Uterus (tissue), 4 donors: ENCODE data around the gene GUCD1. TPM values are rescaled to one million over a fixed set of nuclear protein-coding genes. Genes with fewer than 3 reads are reported as not detected.

ENCODE experiments used
- DNase-seq, 2 donors: peaks; one replicate each; pipeline ENCODE4 v3.0.0-alpha.2; 2019 to 2020
- H3K27ac ChIP-seq, 2 donors: fragments of 200-600 bp; sonication (generic); 1 replicate in 1 of 2; 2 replicates in 1 of 2; pipeline ENCODE4 v1.5.1; 2016 to 2018
- H3K27me3 ChIP-seq, 2 donors: fragments of 200-600 bp; sonication (generic); one replicate each; pipeline ENCODE4 v1.5.1; 2018 to 2019; ENCODE audit warnings: control low read depth in 1 of 2
- H3K36me3 ChIP-seq, 2 donors: fragments of 200-600 bp; sonication (generic); one replicate each; pipeline ENCODE4 v1.5.1; 2019; ENCODE audit warnings: control low read depth in 1 of 2
- H3K4me1 ChIP-seq, 2 donors: fragments of 200-600 bp; sonication (generic); one replicate each; pipeline ENCODE4 v1.5.1; 2018 to 2019; ENCODE audit warnings: control low read depth in 1 of 2
- H3K4me3 ChIP-seq, 2 donors: fragments of 200-600 bp; sonication (generic); 1 replicate in 1 of 2; 2 replicates in 1 of 2; pipeline ENCODE4 v1.5.1; 2018 to 2019; ENCODE audit warnings: mild to moderate bottlenecking in 1 of 2
- H3K9me3 ChIP-seq, 2 donors: fragments of 200-600 bp; sonication (generic); one replicate each; pipeline ENCODE4 v1.5.1; 2019; ENCODE audit warnings: control low read depth in 1 of 2
- CTCF ChIP-seq, 4 experiments: fragments of 200-600 bp in 2 of 4; fragments of 450-650 bp in 2 of 4; sonication (generic) in 2 of 4; IDR thresholded peaks; one replicate each; pipeline ENCODE4 v1.5.1; 2016 to 2019; ENCODE audit warnings: antibody characterized with exemption in 4 of 4, mild to moderate bottlenecking in 2 of 4, moderate library complexity in 1 of 4
- POLR2A ChIP-seq, 2 donors: fragments of 450-650 bp; IDR thresholded peaks; one replicate each; pipeline ENCODE4 v1.6.1; 2016; ENCODE audit warnings: antibody characterized with exemption in 2 of 2, mild to moderate bottlenecking in 1 of 2, moderate library complexity in 1 of 2
- intact Hi-C: fragments of 100-400 bp; cut with DNase I; formaldehyde crosslinking; loops from one replicate; pipeline ENCODE4 v1.15.1; 2023; ENCODE audit warnings: low total_unique reads
- total RNA-seq, 4 donors: library from RNA; depleted of rRNA in 3 of 4; stranded (reverse); fragments of >200 nt in 3 of 4; gene quantifications; one replicate each; pipeline versions ENCODE4 v1.1.0 to v1.2.4, GENCODE V29; 2014 to 2023
- donor health status: DM: yes; HTN: yes; CAD: no.

The GUCD1 gene
- total RNA-seq, 4 donors from 2014 or later: 26.4 to 68.2 (median 44.9) TPM

GRCh38 chr22:24587251-24587650, 32.3 kb upstream of the GUCD1 start:
- Histone ChIP-seq H3K4me3 (no peak overlapping the region), H3K36me3 (no peaks in the 10 kb centered on the region), H3K27ac (no peak overlapping the region), H3K27me3 (no peaks in the 10 kb centered on the region), H3K9me3 (no peaks in the 10 kb centered on the region), H3K4me1 (no peaks in the 10 kb centered on the region)
- TF ChIP-seq POLR2A (IDR thresholded peaks at IDR 0.05): no peak
- TF ChIP-seq CTCF (IDR thresholded peaks at IDR 0.05): no peak
- DNase-seq: no peak
- intact Hi-C loops: no loop called here

- intact Hi-C loops: no loop called here
Measured at GRCh38 chr22:24585927-24586546, 31.1 kb upstream of the GUCD1 start.

GRCh38 chr22:24585461-24585860, 30.5 kb upstream of the GUCD1 start:
- Histone ChIP-seq H3K4me1 (no peaks in the 10 kb centered on the region), H3K9me3 (no peaks in the 10 kb centered on the region), H3K4me3 (no peak overlapping the region), H3K36me3 (no peaks in the 10 kb centered on the region), H3K27me3 (no peaks in the 10 kb centered on the region), H3K27ac (no peak overlapping the region)
- TF ChIP-seq POLR2A (IDR thresholded peaks at IDR 0.05) (no peak), CTCF (IDR thresholded peaks at IDR 0.05) (no peak)
- no peak for DNase-seq
- intact Hi-C loops: no loop called here

More at GRCh38 chr22:24585927-24586546, 31.1 kb upstream of the GUCD1 start:
- H3K9me3 ChIP-seq: no peaks in the 10 kb centered on the region
- H3K4me1 ChIP-seq: no peaks in the 10 kb centered on the region
- H3K4me3 ChIP-seq: no peak overlapping the region
- H3K27me3 ChIP-seq: no peaks in the 10 kb centered on the region
- DNase-seq: no peak
- no peaks in the 10 kb centered on the region for H3K36me3 ChIP-seq
- no peak overlapping the region for H3K27ac ChIP-seq
- no peak for TF ChIP-seq POLR2A (IDR thresholded peaks at IDR 0.05)
- TF ChIP-seq CTCF (IDR thresholded peaks at IDR 0.05): no peak

- no peak for TF ChIP-seq CTCF (IDR thresholded peaks at IDR 0.05)
- TF ChIP-seq POLR2A (IDR thresholded peaks at IDR 0.05): no peak
- H3K4me1 ChIP-seq: no peaks in the 10 kb centered on the region
- DNase-seq: no peak
- no peak overlapping the region for H3K4me3 ChIP-seq
- H3K36me3 ChIP-seq: no peaks in the 10 kb centered on the region
- intact Hi-C loops: no loop called here
- H3K27me3 ChIP-seq: no peaks in the 10 kb centered on the region
- H3K9me3 ChIP-seq: no peaks in the 10 kb centered on the region
- H3K27ac ChIP-seq: peak overlapping the region in 1 of 2 donors; percentile 75
Measured at GRCh38 chr22:24584871-24585411, 30.0 kb upstream of the GUCD1 start.

- Histone ChIP-seq H3K4me3 (no peak overlapping the region), H3K4me1 (no peaks in the 10 kb centered on the region), H3K27ac (peak overlapping the region; percentile 20 to 75), H3K9me3 (no peaks in the 10 kb centered on the region), H3K27me3 (no peaks in the 10 kb centered on the region), H3K36me3 (no peaks in the 10 kb centered on the region)
- TF ChIP-seq CTCF (IDR thresholded peaks at IDR 0.05) (no peak), POLR2A (IDR thresholded peaks at IDR 0.05) (no peak)
- intact Hi-C loops: no loop called here
- DNase-seq: no peak
Measured at GRCh38 chr22:24584166-24584790, 29.3 kb upstream of the GUCD1 start.
